ENCODE data around the gene KIF1A.
"Not testable (repeated sequence)": the region's sequence is repeated elsewhere in the genome, so short reads cannot be mapped to it uniquely, and the experiment has no call there.

Gene KIF1A

DNA sequence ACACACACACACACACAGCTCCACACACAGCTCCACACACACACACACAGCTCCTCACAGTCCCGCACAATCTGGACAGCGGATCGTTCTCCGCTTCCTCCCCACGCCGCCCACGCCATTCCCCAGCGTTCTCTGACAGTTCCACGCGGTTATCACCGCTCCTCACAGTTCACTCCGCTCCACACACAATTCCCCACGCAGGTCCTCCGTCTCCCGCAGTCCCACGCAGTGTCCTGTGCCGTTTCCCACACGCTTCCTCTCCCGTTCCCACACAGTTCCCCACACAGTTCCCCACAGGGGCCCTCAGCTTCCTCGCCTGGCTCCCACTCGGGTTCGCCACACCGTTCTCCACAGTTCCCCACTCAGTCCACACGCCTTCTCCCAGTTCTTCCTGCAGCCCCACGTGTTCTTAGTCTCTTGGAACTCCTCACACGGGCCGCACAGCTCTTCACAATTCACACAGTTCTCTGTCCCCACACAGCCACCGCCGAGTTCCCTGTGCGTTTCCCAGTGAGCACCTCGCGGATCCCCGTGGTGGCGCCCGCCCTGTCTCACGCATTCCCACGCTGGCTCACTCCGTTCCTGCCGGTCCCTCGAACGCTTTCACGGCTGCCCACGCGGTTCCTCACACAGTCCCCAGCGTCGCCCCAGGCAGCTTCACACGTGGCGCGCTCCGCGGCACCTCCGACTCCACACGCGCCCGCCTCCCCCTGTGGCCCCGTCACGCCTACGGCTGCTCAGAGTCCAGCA lies 38.4 kb downstream of the KIF1A start:
- H3K4me2 ChIP-seq (ENCODE audit: low read depth, low read length): no peak overlapping the region
- H3F3A ChIP-seq (ENCODE audit: insufficient read depth, low read length): no peaks in the 10 kb centered on the region
- H4K20me1 ChIP-seq (ENCODE audit: insufficient read depth, low read length): no peaks in the 10 kb centered on the region
- no peak for DNase-seq
- no peaks in the 10 kb centered on the region for H3K36me3 ChIP-seq (replicated peaks; ENCODE audit: insufficient read depth, low read length)
- H3K27me3 ChIP-seq (replicated peaks; ENCODE audit: insufficient read depth, low read length): peaks cover under 1% of the 10 kb centered on the region; the same call in 1 of the 2 replicates
- no peaks in the 10 kb centered on the region for H3K9me3 ChIP-seq (replicated peaks; ENCODE audit: insufficient read depth, low read length)
- no peak overlapping the region for H2AFZ ChIP-seq (ENCODE audit: low read length)
- no peaks in the 10 kb centered on the region for H3K9me2 ChIP-seq (replicated peaks; ENCODE audit: insufficient read depth, low read length)
- H3K4me1 ChIP-seq (ENCODE audit: low read length): no peaks in the 10 kb centered on the region
- no peak overlapping the region for H3K4me3 ChIP-seq (ENCODE audit: low read length)
- no peak overlapping the region for H3K27ac ChIP-seq (ENCODE audit: low read length)
- TF ChIP-seq EZH2 (optimal IDR thresholded peaks at IDR 0.05; ENCODE audit: low read depth, low read length): no peak
- TF ChIP-seq, protein P1, sequence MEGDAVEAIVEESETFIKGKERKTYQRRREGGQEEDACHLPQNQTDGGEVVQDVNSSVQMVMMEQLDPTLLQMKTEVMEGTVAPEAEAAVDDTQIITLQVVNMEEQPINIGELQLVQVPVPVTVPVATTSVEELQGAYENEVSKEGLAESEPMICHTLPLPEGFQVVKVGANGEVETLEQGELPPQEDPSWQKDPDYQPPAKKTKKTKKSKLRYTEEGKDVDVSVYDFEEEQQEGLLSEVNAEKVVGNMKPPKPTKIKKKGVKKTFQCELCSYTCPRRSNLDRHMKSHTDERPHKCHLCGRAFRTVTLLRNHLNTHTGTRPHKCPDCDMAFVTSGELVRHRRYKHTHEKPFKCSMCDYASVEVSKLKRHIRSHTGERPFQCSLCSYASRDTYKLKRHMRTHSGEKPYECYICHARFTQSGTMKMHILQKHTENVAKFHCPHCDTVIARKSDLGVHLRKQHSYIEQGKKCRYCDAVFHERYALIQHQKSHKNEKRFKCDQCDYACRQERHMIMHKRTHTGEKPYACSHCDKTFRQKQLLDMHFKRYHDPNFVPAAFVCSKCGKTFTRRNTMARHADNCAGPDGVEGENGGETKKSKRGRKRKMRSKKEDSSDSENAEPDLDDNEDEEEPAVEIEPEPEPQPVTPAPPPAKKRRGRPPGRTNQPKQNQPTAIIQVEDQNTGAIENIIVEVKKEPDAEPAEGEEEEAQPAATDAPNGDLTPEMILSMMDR (IDR thresholded peaks at IDR 0.05; ENCODE audit: low read length): no peak
- TF ChIP-seq EZH2phosphoT487 (IDR thresholded peaks at IDR 0.05; ENCODE audit: low read length): no peak
- H3K9ac ChIP-seq (ENCODE audit: low read length): no peak overlapping the region
- no peaks in the 10 kb centered on the region for H3K79me2 ChIP-seq (ENCODE audit: low read length)

DNA sequence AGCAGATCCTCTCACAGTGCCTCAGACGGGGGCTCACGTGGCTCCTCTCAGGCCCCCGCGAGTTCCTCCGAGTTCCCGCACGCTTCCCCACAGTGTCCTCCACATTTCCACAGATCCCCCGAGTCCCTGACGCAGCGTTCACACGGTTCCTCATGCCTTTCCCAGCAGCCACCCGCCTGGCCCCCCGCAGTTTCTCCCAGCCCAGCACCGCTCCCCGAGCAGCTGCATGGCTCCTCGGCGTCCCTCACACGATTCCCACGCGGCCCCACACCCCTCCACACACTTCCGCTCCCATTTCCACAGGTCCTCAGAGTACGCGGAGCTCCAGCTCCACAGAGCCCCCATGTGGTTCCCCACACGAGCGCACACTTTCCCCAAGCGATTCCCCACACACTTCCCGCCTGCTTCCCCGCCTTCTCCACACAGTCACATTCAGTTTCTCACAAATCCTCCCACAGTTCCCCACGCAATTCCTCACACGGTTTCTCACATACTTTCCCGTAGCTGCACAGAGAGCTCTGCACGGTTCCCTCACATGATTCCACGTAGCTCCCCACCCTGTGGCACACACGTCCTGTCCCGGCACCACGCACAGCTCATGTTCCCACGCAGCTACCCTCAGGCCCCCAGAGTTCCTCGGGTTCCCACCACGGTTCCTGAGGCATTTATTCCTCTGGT lies 39.9 kb downstream of the KIF1A start:
- no peak for TF ChIP-seq EZH2phosphoT487 (IDR thresholded peaks at IDR 0.05; ENCODE audit: low read length)
- TF ChIP-seq, protein P1 (IDR thresholded peaks at IDR 0.05; ENCODE audit: low read length): no peak
- TF ChIP-seq EZH2 (optimal IDR thresholded peaks at IDR 0.05; ENCODE audit: low read depth, low read length): no peak
- no peaks in the 10 kb centered on the region for H3K79me2 ChIP-seq (ENCODE audit: low read length)
- no peak for DNase-seq
- no peaks in the 10 kb centered on the region for H3K4me1 ChIP-seq (ENCODE audit: low read length)
- no peaks in the 10 kb centered on the region for H4K20me1 ChIP-seq (ENCODE audit: insufficient read depth, low read length)
- H3K4me2 ChIP-seq (ENCODE audit: low read depth, low read length): no peak overlapping the region
- no peak overlapping the region for H2AFZ ChIP-seq (ENCODE audit: low read length)
- no peaks in the 10 kb centered on the region for H3K36me3 ChIP-seq (replicated peaks; ENCODE audit: insufficient read depth, low read length)
- H3F3A ChIP-seq (ENCODE audit: insufficient read depth, low read length): no peaks in the 10 kb centered on the region
- no peaks in the 10 kb centered on the region for H3K9me3 ChIP-seq (replicated peaks; ENCODE audit: insufficient read depth, low read length)
- no peak overlapping the region for H3K27ac ChIP-seq (ENCODE audit: low read length)
- peaks cover 15% of the 10 kb centered on the region for H3K27me3 ChIP-seq (replicated peaks; ENCODE audit: insufficient read depth, low read length)
- no peaks in the 10 kb centered on the region for H3K9me2 ChIP-seq (replicated peaks; ENCODE audit: insufficient read depth, low read length)
- no peak overlapping the region for H3K4me3 ChIP-seq (ENCODE audit: low read length)
- no peak overlapping the region for H3K9ac ChIP-seq (ENCODE audit: low read length)

DNA sequence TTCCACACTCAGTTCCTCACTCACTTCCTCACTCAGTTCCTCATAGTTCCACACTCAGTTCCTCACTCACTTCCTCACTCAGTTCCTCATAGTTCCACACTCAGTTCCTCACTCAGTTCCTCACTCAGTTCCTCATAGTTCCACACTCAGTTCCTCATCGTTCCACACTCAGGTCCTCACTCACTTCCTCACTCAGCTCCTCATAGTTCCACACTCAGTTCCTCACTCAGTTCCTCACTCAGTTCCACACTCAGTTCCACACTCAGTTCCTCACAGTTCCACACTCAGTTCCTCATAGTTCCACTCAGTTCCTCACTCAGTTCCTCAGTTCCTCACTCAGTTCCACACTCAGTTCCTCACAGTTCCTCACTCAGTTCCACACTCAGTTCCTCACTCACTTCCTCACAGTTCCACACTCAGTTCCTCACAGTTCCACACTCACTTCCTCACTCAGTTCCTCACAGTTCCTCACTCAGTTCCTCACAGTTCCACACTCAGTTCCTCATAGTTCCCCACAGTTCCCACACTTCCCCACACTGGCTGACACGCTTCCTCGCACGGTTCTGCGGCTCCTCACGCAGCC lies 40.7 kb downstream of the KIF1A start:
- not testable (repeated sequence) for H3K36me3 ChIP-seq (replicated peaks; ENCODE audit: insufficient read depth, low read length); H3K79me2 ChIP-seq (ENCODE audit: low read length); H3K27ac ChIP-seq (ENCODE audit: low read length); H3K4me1 ChIP-seq (ENCODE audit: low read length); H3K9me2 ChIP-seq (replicated peaks; ENCODE audit: insufficient read depth, low read length); H4K20me1 ChIP-seq (ENCODE audit: insufficient read depth, low read length); H3K9ac ChIP-seq (ENCODE audit: low read length); H3K4me3 ChIP-seq (ENCODE audit: low read length); DNase-seq; H3K9me3 ChIP-seq (replicated peaks; ENCODE audit: insufficient read depth, low read length); H2AFZ ChIP-seq (ENCODE audit: low read length); H3F3A ChIP-seq (ENCODE audit: insufficient read depth, low read length); H3K4me2 ChIP-seq (ENCODE audit: low read depth, low read length)
- H3K27me3 ChIP-seq (replicated peaks; ENCODE audit: insufficient read depth, low read length): peaks cover 23% of the 10 kb centered on the region

All from MM.1S (cell line).